ENCODE measurements around the gene EDRF1.

EDRF1 gene

GRCh38 chr10:125756853-125757487 lies 37.5 kb downstream of the EDRF1 start (continued):
- TF ChIP-seq ZNF677 (tag by site-specific recombination; IDR thresholded peaks at IDR 0.05) (no peak), ZNF302 (tag by site-specific recombination; IDR thresholded peaks at IDR 0.05; ENCODE audit: low read depth) (no peak), MYNN (tag by site-specific recombination; IDR thresholded peaks at IDR 0.05; ENCODE audit: borderline replicate concordance) (no peak), ZNF433 (tag by site-specific recombination; IDR thresholded peaks at IDR 0.05; ENCODE audit: low read depth) (no peak), ZNF623 (tag by site-specific recombination; IDR thresholded peaks at IDR 0.05) (no peak), ZNF121 (tag by site-specific recombination; IDR thresholded peaks at IDR 0.05) (peak; percentile 93), SP7 (tag by site-specific recombination; IDR thresholded peaks at IDR 0.05) (no peak), KLF8 (tag by site-specific recombination; IDR thresholded peaks at IDR 0.05) (peak; percentile 37; the same call in 1 of the 2 replicates), ZNF660 (tag by site-specific recombination; IDR thresholded peaks at IDR 0.05) (no peak), FEZF1 (tag by site-specific recombination; IDR thresholded peaks at IDR 0.05) (peak; percentile 90), YY2 (tag by site-specific recombination; IDR thresholded peaks at IDR 0.05) (no peak), ZNF561 (tag by site-specific recombination; IDR thresholded peaks at IDR 0.05; ENCODE audit: borderline replicate concordance) (peak; percentile 31; the same call in 1 of the 2 replicates), OVOL3 (tag by site-specific recombination; IDR thresholded peaks at IDR 0.05) (peak; percentile 41; the same call in 1 of the 2 replicates), ZNF239 (tag by site-specific recombination; IDR thresholded peaks at IDR 0.05) (no peak), KLF16 (tag by site-specific recombination; IDR thresholded peaks at IDR 0.05) (no peak)
- TF ChIP-seq, protein P1, sequence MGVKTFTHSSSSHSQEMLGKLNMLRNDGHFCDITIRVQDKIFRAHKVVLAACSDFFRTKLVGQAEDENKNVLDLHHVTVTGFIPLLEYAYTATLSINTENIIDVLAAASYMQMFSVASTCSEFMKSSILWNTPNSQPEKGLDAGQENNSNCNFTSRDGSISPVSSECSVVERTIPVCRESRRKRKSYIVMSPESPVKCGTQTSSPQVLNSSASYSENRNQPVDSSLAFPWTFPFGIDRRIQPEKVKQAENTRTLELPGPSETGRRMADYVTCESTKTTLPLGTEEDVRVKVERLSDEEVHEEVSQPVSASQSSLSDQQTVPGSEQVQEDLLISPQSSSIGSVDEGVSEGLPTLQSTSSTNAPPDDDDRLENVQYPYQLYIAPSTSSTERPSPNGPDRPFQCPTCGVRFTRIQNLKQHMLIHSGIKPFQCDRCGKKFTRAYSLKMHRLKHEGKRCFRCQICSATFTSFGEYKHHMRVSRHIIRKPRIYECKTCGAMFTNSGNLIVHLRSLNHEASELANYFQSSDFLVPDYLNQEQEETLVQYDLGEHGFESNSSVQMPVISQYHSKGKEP (tag by site-specific recombination; IDR thresholded peaks at IDR 0.05), result peak; percentile 73
- TF ChIP-seq, protein P2, sequence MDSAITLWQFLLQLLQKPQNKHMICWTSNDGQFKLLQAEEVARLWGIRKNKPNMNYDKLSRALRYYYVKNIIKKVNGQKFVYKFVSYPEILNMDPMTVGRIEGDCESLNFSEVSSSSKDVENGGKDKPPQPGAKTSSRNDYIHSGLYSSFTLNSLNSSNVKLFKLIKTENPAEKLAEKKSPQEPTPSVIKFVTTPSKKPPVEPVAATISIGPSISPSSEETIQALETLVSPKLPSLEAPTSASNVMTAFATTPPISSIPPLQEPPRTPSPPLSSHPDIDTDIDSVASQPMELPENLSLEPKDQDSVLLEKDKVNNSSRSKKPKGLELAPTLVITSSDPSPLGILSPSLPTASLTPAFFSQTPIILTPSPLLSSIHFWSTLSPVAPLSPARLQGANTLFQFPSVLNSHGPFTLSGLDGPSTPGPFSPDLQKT (IDR thresholded peaks at IDR 0.05; ENCODE audit: borderline replicate concordance, low read depth, low read length), result no peak
- TF ChIP-seq, protein P3, sequence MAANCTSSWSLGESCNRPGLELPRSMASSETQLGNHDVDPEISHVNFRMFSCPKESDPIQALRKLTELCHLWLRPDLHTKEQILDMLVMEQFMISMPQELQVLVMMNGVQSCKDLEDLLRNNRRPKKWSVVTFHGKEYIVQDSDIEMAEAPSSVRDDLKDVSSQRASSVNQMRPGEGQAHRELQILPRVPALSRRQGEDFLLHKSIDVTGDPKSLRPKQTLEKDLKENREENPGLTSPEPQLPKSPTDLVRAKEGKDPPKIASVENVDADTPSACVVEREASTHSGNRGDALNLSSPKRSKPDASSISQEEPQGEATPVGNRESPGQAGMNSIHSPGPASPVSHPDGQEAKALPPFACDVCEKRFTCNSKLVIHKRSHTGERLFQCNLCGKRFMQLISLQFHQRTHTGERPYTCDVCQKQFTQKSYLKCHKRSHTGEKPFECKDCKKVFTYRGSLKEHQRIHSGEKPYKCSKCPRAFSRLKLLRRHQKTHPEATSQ (tag by site-specific recombination; IDR thresholded peaks at IDR 0.05), result no peak
- TF ChIP-seq, protein P4, sequence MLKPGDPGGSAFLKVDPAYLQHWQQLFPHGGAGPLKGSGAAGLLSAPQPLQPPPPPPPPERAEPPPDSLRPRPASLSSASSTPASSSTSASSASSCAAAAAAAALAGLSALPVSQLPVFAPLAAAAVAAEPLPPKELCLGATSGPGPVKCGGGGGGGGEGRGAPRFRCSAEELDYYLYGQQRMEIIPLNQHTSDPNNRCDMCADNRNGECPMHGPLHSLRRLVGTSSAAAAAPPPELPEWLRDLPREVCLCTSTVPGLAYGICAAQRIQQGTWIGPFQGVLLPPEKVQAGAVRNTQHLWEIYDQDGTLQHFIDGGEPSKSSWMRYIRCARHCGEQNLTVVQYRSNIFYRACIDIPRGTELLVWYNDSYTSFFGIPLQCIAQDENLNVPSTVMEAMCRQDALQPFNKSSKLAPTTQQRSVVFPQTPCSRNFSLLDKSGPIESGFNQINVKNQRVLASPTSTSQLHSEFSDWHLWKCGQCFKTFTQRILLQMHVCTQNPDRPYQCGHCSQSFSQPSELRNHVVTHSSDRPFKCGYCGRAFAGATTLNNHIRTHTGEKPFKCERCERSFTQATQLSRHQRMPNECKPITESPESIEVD (tag by site-specific recombination; IDR thresholded peaks at IDR 0.05), result peak; percentile 80

DNA sequence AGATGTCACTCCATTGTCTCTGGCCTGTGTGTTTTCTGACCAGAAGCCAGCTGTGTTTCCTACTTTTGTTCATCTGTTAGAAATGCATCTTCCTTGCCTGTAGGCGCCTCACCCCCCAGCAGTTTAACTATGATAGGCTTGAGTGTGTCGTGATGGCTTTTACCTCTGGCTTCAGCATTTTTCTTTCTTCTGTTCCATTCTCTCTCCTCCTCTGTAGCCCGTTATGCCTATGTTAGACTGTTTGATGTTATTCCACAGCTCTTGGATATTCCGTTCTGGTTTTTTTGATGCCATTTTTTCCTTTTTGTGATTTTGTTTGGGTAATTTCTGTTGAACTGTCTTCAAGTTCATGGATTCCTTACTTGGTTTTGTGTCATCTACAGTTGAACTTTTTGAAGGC lies 38.2 kb downstream of the EDRF1 start:
- Histone ChIP-seq H3K9me3 (ENCODE audit: control insufficient read depth, insufficient read depth, low read depth, low read length) (no peaks in the 10 kb centered on the region), H3K36me3 (ENCODE audit: control insufficient read depth in 2 of 2, insufficient read depth in 1 of 2, low read length in 2 of 2) (peaks cover 79 to 85% of the 10 kb centered on the region in 2 experiments), H3K4me1 (ENCODE audit: control insufficient read depth, insufficient read depth, low read length) (peaks cover 17% of the 10 kb centered on the region), H3K27ac (ENCODE audit: extremely low read depth, low read depth, low read length) (no peak overlapping the region), H3K4me3 (ENCODE audit: low read depth, low read length) (no peak overlapping the region)
- CTCF ChIA-PET, result no interaction called here
- POLR2A ChIA-PET, result no interaction called here
- TF ChIP-seq ZNF747 (tag by site-specific recombination; IDR thresholded peaks at IDR 0.05), result no peak
- peak; percentile 69 for TF ChIP-seq ZNF133 (tag by site-specific recombination; IDR thresholded peaks at IDR 0.05)

Measured in HEK293 (cell line).